HEK293T (cell line): Measurements from ENCODE around the gene NDUFS4.

Experiments used
- BHLHE40 ChIP-seq: fragments of 450-650 bp; IDR thresholded peaks from 2 replicates; pipeline ENCODE4 v1.6.1; 2016; ENCODE audit warnings: mild to moderate bottlenecking, moderate library complexity, borderline replicate concordance
- CTBP1 ChIP-seq: fragments of 450-650 bp; IDR thresholded peaks from 2 replicates; pipeline ENCODE4 v1.6.1; 2016; ENCODE audit warnings: borderline replicate concordance
- FOXK2 ChIP-seq: fragments of 450-650 bp; IDR thresholded peaks from 2 replicates; pipeline ENCODE4 v1.6.1; 2016; ENCODE audit warnings: mild to moderate bottlenecking
- L3MBTL2 ChIP-seq: fragments of 450-650 bp; conservative IDR thresholded peaks from 2 replicates; pipeline ENCODE4 v1.6.1; 2016; ENCODE audit warnings: mild to moderate bottlenecking
- NFRKB ChIP-seq: fragments of 450-650 bp; IDR thresholded peaks from 2 replicates; pipeline ENCODE4 v1.6.1; 2016; ENCODE audit warnings: mild to moderate bottlenecking, moderate library complexity
- SP1 ChIP-seq: fragments of 450-650 bp; IDR thresholded peaks from 2 replicates; pipeline ENCODE4 v1.6.1; 2017
- SUZ12 ChIP-seq: fragments of 450-650 bp; IDR thresholded peaks from 2 replicates; pipeline ENCODE4 v1.6.1; 2016; ENCODE audit warnings: mild to moderate bottlenecking
- ZNF384 ChIP-seq: fragments of 450-650 bp; IDR thresholded peaks from 2 replicates; pipeline ENCODE4 v1.6.1; 2016
- TF ChIP-seq, protein P1 (sequence below): fragments of 450-650 bp; IDR thresholded peaks from 2 replicates; pipeline ENCODE4 v1.6.1; 2016

GRCh38 chr5:53667621-53668020 lies 107.2 kb downstream of the NDUFS4 start:
- TF ChIP-seq SUZ12: no peak
- no peak for TF ChIP-seq BHLHE40
- no peak for TF ChIP-seq L3MBTL2
- TF ChIP-seq SP1: no peak
- TF ChIP-seq ZNF384: no peak
- TF ChIP-seq, protein P1, sequence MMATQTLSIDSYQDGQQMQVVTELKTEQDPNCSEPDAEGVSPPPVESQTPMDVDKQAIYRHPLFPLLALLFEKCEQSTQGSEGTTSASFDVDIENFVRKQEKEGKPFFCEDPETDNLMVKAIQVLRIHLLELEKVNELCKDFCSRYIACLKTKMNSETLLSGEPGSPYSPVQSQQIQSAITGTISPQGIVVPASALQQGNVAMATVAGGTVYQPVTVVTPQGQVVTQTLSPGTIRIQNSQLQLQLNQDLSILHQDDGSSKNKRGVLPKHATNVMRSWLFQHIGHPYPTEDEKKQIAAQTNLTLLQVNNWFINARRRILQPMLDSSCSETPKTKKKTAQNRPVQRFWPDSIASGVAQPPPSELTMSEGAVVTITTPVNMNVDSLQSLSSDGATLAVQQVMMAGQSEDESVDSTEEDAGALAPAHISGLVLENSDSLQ: no peak
- TF ChIP-seq NFRKB: no peak
- TF ChIP-seq CTBP1: no peak
- TF ChIP-seq FOXK2: no peak
